ENCODE data around the gene MYL12A. TPM values are rescaled to one million over a fixed set of nuclear protein-coding genes. Genes with fewer than 3 reads are reported as not detected.

Gene MYL12A
- total and polyA plus RNA-seq, 2 of the 8 experiments (the other 6 are each of a cell fraction or from before 2014, with no cell fraction given), result 188 to 247 TPM

- no peak overlapping the region for H4K5ac ChIP-seq (ENCODE audit: insufficient read length, low read depth, low read length)
- no peak for DNase-seq (ENCODE audit: low read depth in 1 of 2, low spot score in 2 of 2)
- H3K4ac ChIP-seq (replicated peaks; ENCODE audit: insufficient read length, low read depth, low read length), result no peak overlapping the region
- H3K4me2 ChIP-seq (ENCODE audit: insufficient read depth in 1 of 2, low read depth in 2 of 2, low read length in 2 of 2), result no peak overlapping the region
- H2BK12ac ChIP-seq (ENCODE audit: low read depth, low read length), result no peak overlapping the region
- no peaks in the 10 kb centered on the region for H3K79me1 ChIP-seq (ENCODE audit: low read depth, low read length)
- no peaks in the 10 kb centered on the region for H4K20me1 ChIP-seq (replicated peaks in 1 of 2; ENCODE audit: control insufficient read depth in 1 of 2, insufficient read depth in 2 of 2, low read length in 2 of 2)
- no peak overlapping the region for H2AFZ ChIP-seq (ENCODE audit: low read length)
- no peaks in the 10 kb centered on the region for H3K23me2 ChIP-seq (ENCODE audit: low read depth, low read length)
- H2BK5ac ChIP-seq (ENCODE audit: low read depth, low read length), result no peak overlapping the region
- CTCF ChIA-PET (ENCODE audit: partially characterized antibody), result no interaction called here
- H3K36me3 ChIP-seq (ENCODE audit: control insufficient read depth in 2 of 4, insufficient read depth in 4 of 4, low read length in 3 of 4), result no peaks in the 10 kb centered on the region
- H3K18ac ChIP-seq (ENCODE audit: extremely low read depth, low read length), result no peak overlapping the region
- no peaks in the 10 kb centered on the region for H3K27me3 ChIP-seq (replicated peaks in 1 of 4; ENCODE audit: control insufficient read depth in 3 of 4, extremely low read depth in 1 of 4, insufficient read depth in 3 of 4, low read length in 3 of 4)
- no peak overlapping the region for H3K4me3 ChIP-seq (ENCODE audit: extremely low read depth in 1 of 4, insufficient read depth in 2 of 4, low read depth in 3 of 4, low read length in 4 of 4)
- H2BK20ac ChIP-seq (ENCODE audit: low read length), result no peak overlapping the region
- H3K9ac ChIP-seq (replicated peaks in 1 of 4; ENCODE audit: extremely low read depth in 1 of 4, low read depth in 3 of 4, low read length in 3 of 4), result no peak overlapping the region
- H3K9me3 ChIP-seq (ENCODE audit: insufficient read depth in 2 of 2, low read depth in 1 of 2, low read length in 1 of 2), result no peaks in the 10 kb centered on the region
- no peak overlapping the region for H3K23ac ChIP-seq (ENCODE audit: insufficient read length)
- no peak overlapping the region for H2BK15ac ChIP-seq (ENCODE audit: low read length)
- H4K91ac ChIP-seq (replicated peaks; ENCODE audit: insufficient read length, low read length), result no peak overlapping the region
- H3K56ac ChIP-seq (replicated peaks; ENCODE audit: insufficient read length, low read depth, low read length), result no peak overlapping the region
- POLR2A ChIA-PET (ENCODE audit: partially characterized antibody), result interaction anchor here (1.1 kb wide), 1 partner anchor 13 kb away, joined by 3 read pairs; no protein-coding TSS in a partner anchor
- H2BK120ac ChIP-seq (replicated peaks; ENCODE audit: low read depth, low read length), result no peak overlapping the region
- no peak overlapping the region for H2AK5ac ChIP-seq (ENCODE audit: low read depth, low read length)
- WGBS, 2 experiments (ENCODE audit: extremely low coverage in 1 of 2, insufficient coverage in 1 of 2, insufficient read length in 1 of 2, insufficient replicate concordance in 2 of 2, low coverage in 1 of 2, low lambda C conversion rate in 2 of 2, missing lambda C conversion rate in 1 of 2), result 86% methylated on average over 2 of the region's 2 CpGs; no CpG with 5 or more reads in 1 of the 2 experiments
- no peaks in the 10 kb centered on the region for H3K79me2 ChIP-seq (ENCODE audit: control insufficient read depth in 1 of 2, insufficient read depth in 2 of 2, low read length in 2 of 2)
- H3K4me1 ChIP-seq (replicated peaks in 1 of 4; ENCODE audit: control insufficient read depth in 3 of 4, insufficient read depth in 4 of 4, low read length in 3 of 4), result no peaks in the 10 kb centered on the region; a peak in 1 of 7 replicates
- H3K27ac ChIP-seq (ENCODE audit: low read depth, low read length), result no peak overlapping the region
- H4K8ac ChIP-seq (ENCODE audit: extremely low read depth, insufficient read depth, low read length), result no peak overlapping the region
- no peak overlapping the region for H3K14ac ChIP-seq (ENCODE audit: insufficient read length)
- FAIRE-seq, result no peak
- TF ChIP-seq GABPA (IDR thresholded peaks at IDR 0.05; ENCODE audit: borderline replicate concordance, insufficient read depth, low read length), result no peak
- no peak for TF ChIP-seq EP300 (IDR thresholded peaks at IDR 0.05; ENCODE audit: borderline replicate concordance in 1 of 2, low read depth in 2 of 2, low read length in 2 of 2)
- TF ChIP-seq RXRA (IDR thresholded peaks at IDR 0.05; ENCODE audit: insufficient read depth, low read depth, low read length), result no peak
- no peak for TF ChIP-seq MAFK (IDR thresholded peaks at IDR 0.05; ENCODE audit: low read depth, low read length)
Measured at GRCh38 chr18:3207565-3207964, 40.0 kb upstream of the MYL12A start.
